Inflammatory macrophage treated with lipopolysaccharide for 1 hour (primary cell): ENCODE data around the gene GTSF1L.

Experiments
- DNase-seq, 2 donors: peaks; one replicate each; pipeline ENCODE4 v3.0.0-alpha.2; 2020 to 2022

Gene GTSF1L

GRCh38 chr20:43726811-43727338 lies at the start of gene GTSF1L:
TSS of gene GTSF1L (minus strand) at chr20:43727002. CDS start at chr20:43726694, 308 bp downstream.
- no peak for DNase-seq

GRCh38 chr20:43774754-43775153 lies 48.0 kb upstream of the GTSF1L start:
- DNase-seq, result no peak

GRCh38 chr20:43771503-43772190 lies 44.8 kb upstream of the GTSF1L start:
- DNase-seq, result no peak

GRCh38 chr20:43770342-43770741 lies 43.5 kb upstream of the GTSF1L start:
- DNase-seq, result no peak

- no peak for DNase-seq
Observed at GRCh38 chr20:43767686-43768474, 41.1 kb upstream of the GTSF1L start.

- DNase-seq, result no peak
Observed at GRCh38 chr20:43766917-43767316, 40.1 kb upstream of the GTSF1L start.

- no peak for DNase-seq
Observed at GRCh38 chr20:43766385-43766784, 39.6 kb upstream of the GTSF1L start.

GRCh38 chr20:43765916-43766315 lies 39.1 kb upstream of the GTSF1L start:
- no peak for DNase-seq

GRCh38 chr20:43762911-43763310 lies 36.1 kb upstream of the GTSF1L start:
- DNase-seq, result no peak

GRCh38 chr20:43761386-43762340 lies 34.9 kb upstream of the GTSF1L start:
- no peak for DNase-seq

- peak; percentile 12 to 33 for DNase-seq
Observed at GRCh38 chr20:43757888-43758287, 31.1 kb upstream of the GTSF1L start.

GRCh38 chr20:43755851-43756250 lies 29.0 kb upstream of the GTSF1L start:
- no peak for DNase-seq

GRCh38 chr20:43755390-43755789 lies 28.6 kb upstream of the GTSF1L start:
- DNase-seq, result no peak

- DNase-seq, result peak; percentile 65 to 71
Observed at GRCh38 chr20:43752561-43753301, 25.9 kb upstream of the GTSF1L start.

- DNase-seq, result no peak
Observed at GRCh38 chr20:43752051-43752360, 25.2 kb upstream of the GTSF1L start.

GRCh38 chr20:43751167-43752050 lies 24.6 kb upstream of the GTSF1L start:
- DNase-seq, result peak in 1 of 2 donors; percentile 29

- DNase-seq, result no peak
Observed at GRCh38 chr20:43750774-43751166, 24.0 kb upstream of the GTSF1L start.

- peak; percentile 29 to 93 for DNase-seq
Observed at GRCh38 chr20:43749734-43750294, 23.0 kb upstream of the GTSF1L start.

GRCh38 chr20:43748274-43748673 lies 21.5 kb upstream of the GTSF1L start:
- peak; percentile 50 to 64 for DNase-seq

- DNase-seq, result peak in 1 of 2 donors; percentile 17
Observed at GRCh38 chr20:43746344-43747137, 19.7 kb upstream of the GTSF1L start.
